NCI-H1092 (cell line): ENCODE results near the gene TK1.

Experiments used
- DNase-seq: peaks from one replicate; lab custom pipeline; 2025; lab: John Stamatoyannopoulos, UW

The TK1 gene

DNA sequence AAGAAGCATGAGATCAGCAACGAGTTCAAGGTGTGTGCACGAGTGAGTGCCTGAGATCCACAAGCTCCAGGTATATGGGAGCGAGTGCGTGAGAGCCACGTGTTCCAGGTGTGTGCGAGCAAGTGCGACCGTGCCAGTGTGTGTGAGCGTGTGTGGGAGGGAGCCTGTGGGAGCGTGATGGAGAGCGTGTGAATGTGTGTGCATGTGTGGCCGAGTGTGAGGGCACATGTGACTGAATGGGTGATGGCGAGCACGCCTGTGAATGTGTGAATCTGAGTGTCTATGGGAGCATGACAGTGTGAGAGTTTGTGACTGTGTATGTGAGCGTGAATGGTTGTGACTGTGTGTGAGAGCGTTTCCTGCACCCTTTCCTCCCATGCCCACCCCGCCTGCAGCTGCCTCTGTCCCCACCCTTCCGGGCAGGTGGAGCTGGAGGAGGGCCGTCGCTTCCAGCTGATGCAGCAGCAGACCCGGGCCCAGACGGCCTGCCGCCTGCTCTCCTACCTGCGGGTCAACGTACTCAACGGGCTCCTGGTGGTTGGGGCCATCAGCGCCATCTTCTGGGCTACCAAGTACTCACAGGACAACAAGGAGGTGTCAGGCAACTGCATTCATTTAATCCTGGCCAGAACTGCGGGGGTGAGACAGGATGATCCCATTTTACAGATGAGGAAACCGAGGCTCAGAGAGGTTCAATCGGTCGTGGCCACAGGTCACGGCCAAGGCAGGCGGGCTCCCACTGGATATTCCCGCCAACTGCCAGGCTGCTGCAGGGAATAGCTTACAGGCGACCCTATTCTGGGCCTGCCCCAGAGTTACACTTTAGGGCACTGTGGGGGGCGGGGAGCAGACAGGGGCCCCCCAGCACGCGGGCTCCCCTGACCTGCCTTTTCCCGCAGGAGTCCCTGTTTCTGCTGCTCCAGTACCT lies 52.6 kb downstream of the TK1 start:
- peak; percentile 27 for DNase-seq

GRCh38 chr17:78133179-78133951 lies 53.5 kb downstream of the TK1 start:
- DNase-seq: no peak

DNA sequence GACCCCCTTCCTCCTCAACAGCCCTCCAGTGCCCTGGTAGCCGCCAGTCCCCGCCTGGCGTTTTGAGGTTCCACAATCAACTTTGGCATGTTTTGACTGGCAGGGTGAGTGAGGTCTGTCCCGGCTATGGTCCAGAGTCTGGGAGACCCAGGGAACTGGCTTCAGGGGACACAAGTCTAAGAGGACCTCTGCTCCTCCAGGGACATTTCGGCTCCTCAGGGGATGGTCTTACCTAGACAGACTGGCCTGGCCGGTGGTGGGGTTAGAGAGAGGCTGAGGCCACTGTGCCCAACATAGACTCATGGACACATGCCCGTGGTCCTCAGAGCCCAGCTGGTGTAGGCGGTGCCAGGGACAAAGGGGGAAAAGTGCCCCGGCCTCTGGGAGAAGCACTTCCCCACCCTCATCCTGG lies 54.1 kb downstream of the TK1 start:
- no peak for DNase-seq

DNA sequence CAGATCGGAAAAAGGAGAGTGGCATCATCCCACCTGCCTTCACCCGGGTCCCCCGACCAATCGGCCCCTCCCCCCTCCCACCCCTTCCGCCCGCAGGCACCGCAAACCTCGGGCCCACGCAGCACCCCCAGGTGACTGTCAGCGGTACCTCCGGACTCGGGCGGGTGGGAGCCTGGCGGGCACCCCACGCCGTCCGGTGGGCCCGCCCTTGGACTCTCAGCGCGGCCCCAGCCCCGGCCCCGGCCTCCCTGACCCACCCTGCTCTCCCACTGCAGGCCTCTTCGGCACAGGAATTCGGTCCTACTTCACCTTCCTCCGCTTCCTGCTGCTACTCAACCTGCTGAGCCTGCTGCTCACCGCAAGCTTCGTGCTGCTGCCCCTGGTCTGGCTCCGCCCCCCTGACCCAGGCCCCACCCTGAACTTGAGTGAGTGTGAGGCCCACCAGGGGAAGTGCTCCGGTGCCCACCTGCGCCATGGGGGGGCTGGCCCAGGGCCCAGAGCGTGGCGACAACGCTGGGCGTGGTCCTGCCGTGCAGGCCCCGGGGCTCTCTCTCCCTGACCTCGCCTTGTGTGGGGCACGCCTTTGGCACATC lies 54.7 kb downstream of the TK1 start:
- no peak for DNase-seq

- DNase-seq: no peak
Observed at GRCh38 chr17:78131172-78132083, 55.4 kb downstream of the TK1 start.

- no peak for DNase-seq
Observed at GRCh38 chr17:78130437-78131101, 56.3 kb downstream of the TK1 start, which contains the start of gene TMC8. TSS of gene TMC8 (plus strand) at chr17:78130771. CDS start at chr17:78131589, 818 bp downstream.

GRCh38 chr17:78130090-78130436 lies 56.8 kb downstream of the TK1 start:
- DNase-seq: no peak

DNA sequence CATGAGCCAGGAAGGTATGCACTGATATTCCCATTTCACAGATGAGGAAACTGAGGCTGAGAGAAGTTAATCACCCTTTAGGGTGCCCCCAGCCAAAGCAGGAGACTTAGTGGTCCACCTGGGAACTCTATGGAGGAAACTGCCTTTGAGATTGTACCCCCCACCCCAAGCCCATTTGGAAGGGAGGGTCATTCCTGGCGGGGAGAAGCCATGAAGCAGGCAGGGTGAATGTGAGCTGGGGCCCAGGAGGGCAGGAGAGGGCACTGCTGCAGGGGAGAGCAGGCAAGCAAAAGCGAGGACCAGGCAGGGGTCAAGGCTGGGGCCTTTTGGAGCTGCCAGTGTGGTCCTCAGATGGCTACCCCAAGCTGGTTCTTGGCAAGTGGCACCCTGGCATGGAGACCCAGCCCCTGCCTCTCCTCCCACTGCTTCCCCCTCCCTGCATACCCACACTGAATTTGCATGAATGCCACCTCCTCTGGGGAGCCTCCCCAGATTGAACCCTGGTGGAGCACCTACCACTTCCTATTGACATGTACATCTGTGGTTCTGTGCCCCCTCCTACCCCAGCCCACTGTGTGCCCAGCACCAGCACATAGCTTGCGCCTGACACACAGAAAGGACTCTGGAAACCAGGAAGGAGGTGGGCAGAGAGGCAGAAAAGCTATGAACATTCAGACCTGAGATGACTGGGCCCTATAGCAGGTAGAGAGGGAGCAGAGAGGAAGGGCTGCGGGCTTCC lies 57.3 kb downstream of the TK1 start:
- DNase-seq: no peak

GRCh38 chr17:78128551-78129350 lies 58.1 kb downstream of the TK1 start, which contains the start of gene TMC6:
TSS of gene TMC6 (minus strand) at chr17:78128755. CDS start at chr17:78126832, 1,923 bp downstream.
- no peak for DNase-seq

DNA sequence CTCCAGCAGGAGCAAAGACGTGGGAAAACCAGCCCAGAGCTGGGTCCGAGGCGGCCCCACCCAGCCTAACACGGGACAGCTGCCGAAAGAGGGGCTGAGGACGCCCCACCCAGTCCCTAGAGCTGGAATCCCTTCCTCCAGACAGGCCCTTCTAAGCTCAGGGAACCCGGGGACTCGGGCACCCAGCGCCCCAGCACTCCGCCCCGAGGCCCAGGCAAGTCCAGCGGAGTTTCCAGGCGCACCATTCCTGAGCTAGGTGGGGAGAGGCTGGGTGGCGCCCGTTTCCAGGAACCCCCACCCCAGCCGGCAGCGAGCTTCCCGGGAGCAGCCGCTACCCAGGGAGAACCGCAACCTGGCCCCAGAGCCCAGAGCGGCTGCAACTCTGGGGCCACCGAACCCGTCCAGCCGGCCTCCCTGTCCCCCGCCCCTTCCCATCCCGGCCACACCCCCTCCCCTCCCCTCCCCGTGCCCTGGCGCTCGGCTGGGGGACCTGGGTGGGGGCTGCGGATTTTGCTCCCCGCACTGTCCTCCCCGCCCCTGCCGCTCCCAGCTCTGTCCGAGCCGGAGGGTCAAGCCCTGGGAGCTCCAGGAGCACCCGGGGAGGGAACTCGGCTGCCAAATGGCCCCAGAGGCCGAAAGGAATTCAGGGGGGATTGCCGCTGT lies 58.8 kb downstream of the TK1 start:
- no peak for DNase-seq

DNA sequence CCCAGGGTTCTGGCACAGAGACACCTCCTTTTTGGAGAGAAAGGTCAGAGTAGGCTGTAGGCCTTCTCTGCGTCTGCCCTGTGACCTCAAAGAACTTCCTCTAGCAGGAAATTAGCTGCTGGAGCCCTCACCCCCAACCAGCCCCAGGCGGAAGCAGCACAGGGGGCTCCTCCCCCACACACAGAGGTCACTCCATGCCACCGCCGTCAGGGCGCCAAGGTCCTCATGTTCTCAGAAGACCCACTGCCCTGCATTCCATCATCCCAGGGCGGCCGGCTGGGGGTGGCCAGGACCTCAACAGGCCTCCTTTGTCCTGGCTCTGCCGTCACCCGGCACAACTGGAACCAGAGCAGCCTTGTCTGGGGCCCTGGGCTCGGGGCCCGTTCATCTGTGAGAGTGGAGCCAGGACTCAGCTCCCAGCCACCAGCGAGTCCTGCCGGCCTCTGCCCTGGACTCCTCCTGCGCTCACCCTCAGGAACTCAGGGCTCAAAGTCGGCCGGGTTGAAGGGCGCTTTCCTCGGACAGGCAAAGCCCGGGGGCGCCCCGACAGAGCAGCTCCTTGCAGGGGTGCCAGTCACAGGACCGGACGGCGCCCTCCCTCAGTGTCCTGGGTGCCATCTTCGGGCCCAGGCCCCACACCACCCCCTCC lies 59.5 kb downstream of the TK1 start:
- no peak for DNase-seq

GRCh38 chr17:78126895-78127238 lies 60.0 kb downstream of the TK1 start:
- DNase-seq: no peak

- DNase-seq: no peak
Observed at GRCh38 chr17:78125976-78126894, 60.6 kb downstream of the TK1 start.

- DNase-seq: no peak
Observed at GRCh38 chr17:78125138-78125913, 61.5 kb downstream of the TK1 start.

DNA sequence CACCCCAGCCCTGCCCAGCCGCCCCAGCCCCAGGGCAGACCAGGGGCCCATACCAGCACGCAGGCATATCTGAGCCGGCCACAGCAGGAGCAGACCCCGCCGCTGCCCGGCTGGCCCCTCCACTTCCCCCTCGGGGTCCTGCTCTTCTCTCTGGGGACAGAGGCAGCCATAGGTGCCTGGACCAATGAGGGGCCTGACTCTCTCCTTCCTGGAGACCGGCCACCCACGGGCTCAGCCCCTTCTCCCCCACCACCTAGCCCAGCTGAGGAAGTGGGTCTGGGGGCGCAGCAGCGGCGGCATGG lies 62.1 kb downstream of the TK1 start:
- no peak for DNase-seq
